Measurements from ENCODE around the gene RBBP8. TPM values are rescaled to one million over a fixed set of nuclear protein-coding genes. Genes with fewer than 3 reads are reported as not detected.

RBBP8 gene
- total and polyA plus RNA-seq, 10 of the 15 experiments (the other 5 are each of a cell fraction or from before 2014, with no cell fraction given): 46.2 to 82.3 (median 68.7) TPM

GRCh38 chr18:23036660-23037201 lies 103.6 kb downstream of the RBBP8 start:
- H3K4me3 ChIP-seq: no peak overlapping the region
- no peaks in the 10 kb centered on the region for H3K4me1 ChIP-seq (ENCODE audit: control insufficient read depth, insufficient read depth, low read length)
- in situ Hi-C loops (cut with MboI) (no loop called here), intact Hi-C loops (cut with micrococcal nuclease; ENCODE audit: unreplicated experiment) (no loop called here)
- BruUV-seq (replicated peaks): no TSS peak
- H4K20me1 ChIP-seq (ENCODE audit: control insufficient read depth, insufficient read depth): no peaks in the 10 kb centered on the region
- no peaks in the 10 kb centered on the region for H3K9me3 ChIP-seq (replicated peaks; ENCODE audit: control insufficient read depth, insufficient read depth, low read length)
- no peaks in the 10 kb centered on the region for H3K27me3 ChIP-seq (replicated peaks in 1 of 2; ENCODE audit: control insufficient read depth in 2 of 2, insufficient read depth in 2 of 2, low read length in 1 of 2)
- FAIRE-seq: no peak
- 56% methylated on average over 3 of the region's 3 CpGs for WGBS (ENCODE audit: insufficient coverage, insufficient replicate concordance, low lambda C conversion rate, missing lambda C conversion rate)
- DNase-seq (ENCODE audit: low read depth, low spot score): no peak
- H3K79me2 ChIP-seq (ENCODE audit: control insufficient read depth, insufficient read depth, low read length): no peaks in the 10 kb centered on the region
- SMC1A ChIA-PET (ENCODE audit: uncharacterized antibody, unreplicated experiment): no interaction called here
- H2AFZ ChIP-seq (ENCODE audit: control insufficient read depth, low read depth, low read length): no peak overlapping the region
- no peak overlapping the region for H3K9ac ChIP-seq (ENCODE audit: control insufficient read depth, insufficient read depth, low read length)
- RAD21 ChIA-PET (ENCODE audit: unreplicated experiment): no interaction called here
- POLR2A ChIA-PET: interaction anchor here (0.6 to 0.7 kb wide), 2 partner anchors 7 to 46 kb away, joined by 5 to 6 read pairs; no protein-coding TSS in a partner anchor
- CTCF ChIA-PET: no interaction called here
- ATAC-seq: no peak
- no peaks in the 10 kb centered on the region for H3K36me3 ChIP-seq (ENCODE audit: control insufficient read depth in 2 of 2, insufficient read depth in 2 of 2, low read length in 1 of 2)
- H3K4me2 ChIP-seq (ENCODE audit: control insufficient read depth, insufficient read depth): no peak overlapping the region
- H3K27ac ChIP-seq (ENCODE audit: control insufficient read depth, insufficient read depth): no peak overlapping the region
- TF ChIP-seq ZNF592 (IDR thresholded peaks at IDR 0.05) (no peak), IRF5 (IDR thresholded peaks at IDR 0.05; ENCODE audit: borderline replicate concordance) (no peak), NR2C2 (IDR thresholded peaks at IDR 0.05; ENCODE audit: borderline replicate concordance, control insufficient read depth, insufficient read length, low read depth) (no peak), ASH2L (IDR thresholded peaks at IDR 0.05; ENCODE audit: borderline replicate concordance, low read depth) (no peak), ZSCAN29 (IDR thresholded peaks at IDR 0.05) (no peak), RCOR1 (conservative IDR thresholded peaks at IDR 0.05; ENCODE audit: low read depth, low read length) (no peak), REST (IDR thresholded peaks at IDR 0.05; ENCODE audit: low read depth, low read length) (no peak), ZNF24 (IDR thresholded peaks at IDR 0.05) (no peak), MAX (IDR thresholded peaks at IDR 0.05; ENCODE audit: low read depth, low read length) (no peak), RAD51 (IDR thresholded peaks at IDR 0.05) (no peak), FOXM1 (IDR thresholded peaks at IDR 0.05; ENCODE audit: low read depth, low read length) (no peak), CHD4 (IDR thresholded peaks at IDR 0.05) (no peak), EP300 (IDR thresholded peaks at IDR 0.05; ENCODE audit: borderline replicate concordance in 1 of 2, control insufficient read depth in 1 of 2, low read depth in 2 of 2, low read length in 2 of 2) (no peak)
